Measurements from ENCODE around the gene PLCH1. TPM values are rescaled to one million over a fixed set of nuclear protein-coding genes. Genes with fewer than 3 reads are reported as not detected.
"Not testable (repeated sequence)": the region's sequence is repeated elsewhere in the genome, so short reads cannot be mapped to it uniquely, and the experiment has no call there.

PLCH1 gene
- total RNA-seq, 1 donor from 2014 or later = not detected

DNA sequence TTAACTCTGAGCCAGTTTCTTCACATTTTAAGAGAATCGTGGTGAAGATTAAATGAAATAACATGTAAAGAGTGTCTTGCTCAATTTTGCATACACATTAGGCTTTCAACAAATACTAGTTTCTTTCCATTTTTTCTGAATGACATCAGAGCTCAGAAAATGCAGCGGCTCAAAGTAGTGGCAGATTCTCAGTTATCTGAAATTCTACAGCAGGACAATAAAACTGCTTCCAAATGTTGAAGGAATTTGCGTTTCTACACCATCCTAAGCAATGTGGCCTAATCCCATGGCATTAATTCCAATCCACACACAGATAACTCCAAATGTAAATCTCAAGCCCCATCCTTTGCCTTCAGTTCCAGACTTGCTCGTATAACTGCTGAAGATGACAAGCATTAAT is 115.8 kb downstream of the PLCH1 start:
- Mint-ChIP-seq H3K9me3 (ENCODE audit: unreplicated experiment) (no peaks in the 10 kb centered on the region), H3K36me3 (ENCODE audit: unreplicated experiment) (no peaks in the 10 kb centered on the region), H3K27ac (ENCODE audit: unreplicated experiment) (no peak overlapping the region), H3K27me3 (ENCODE audit: unreplicated experiment) (peaks cover 2% of the 10 kb centered on the region), H3K4me3 (ENCODE audit: unreplicated experiment) (no peak overlapping the region), H3K4me1 (ENCODE audit: unreplicated experiment) (no peaks in the 10 kb centered on the region)
- TF ChIP-seq, protein P1, sequence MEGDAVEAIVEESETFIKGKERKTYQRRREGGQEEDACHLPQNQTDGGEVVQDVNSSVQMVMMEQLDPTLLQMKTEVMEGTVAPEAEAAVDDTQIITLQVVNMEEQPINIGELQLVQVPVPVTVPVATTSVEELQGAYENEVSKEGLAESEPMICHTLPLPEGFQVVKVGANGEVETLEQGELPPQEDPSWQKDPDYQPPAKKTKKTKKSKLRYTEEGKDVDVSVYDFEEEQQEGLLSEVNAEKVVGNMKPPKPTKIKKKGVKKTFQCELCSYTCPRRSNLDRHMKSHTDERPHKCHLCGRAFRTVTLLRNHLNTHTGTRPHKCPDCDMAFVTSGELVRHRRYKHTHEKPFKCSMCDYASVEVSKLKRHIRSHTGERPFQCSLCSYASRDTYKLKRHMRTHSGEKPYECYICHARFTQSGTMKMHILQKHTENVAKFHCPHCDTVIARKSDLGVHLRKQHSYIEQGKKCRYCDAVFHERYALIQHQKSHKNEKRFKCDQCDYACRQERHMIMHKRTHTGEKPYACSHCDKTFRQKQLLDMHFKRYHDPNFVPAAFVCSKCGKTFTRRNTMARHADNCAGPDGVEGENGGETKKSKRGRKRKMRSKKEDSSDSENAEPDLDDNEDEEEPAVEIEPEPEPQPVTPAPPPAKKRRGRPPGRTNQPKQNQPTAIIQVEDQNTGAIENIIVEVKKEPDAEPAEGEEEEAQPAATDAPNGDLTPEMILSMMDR (IDR thresholded peaks at IDR 0.05) = no peak
- no peak for DNase-seq (ENCODE audit: extremely low spot score, unreplicated experiment)

DNA sequence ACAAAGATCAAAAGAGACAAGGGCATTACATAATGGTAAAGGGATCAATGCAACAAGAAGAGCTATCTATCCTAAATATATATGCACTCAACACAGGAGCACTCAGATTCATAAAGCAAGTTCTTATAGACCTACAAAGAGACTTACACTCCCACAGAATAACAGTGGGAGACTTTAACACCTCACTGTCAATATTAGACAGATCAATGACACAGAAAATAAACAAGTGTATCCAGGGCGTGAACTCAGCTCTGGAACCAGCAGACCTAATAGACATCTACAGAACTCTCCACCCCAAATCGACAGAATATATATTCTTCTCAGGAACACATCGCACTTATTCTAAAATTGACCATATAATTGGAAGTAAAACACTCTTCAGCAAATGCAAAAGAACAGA is 122.2 kb downstream of the PLCH1 start:
- not testable (repeated sequence) for H3K27ac Mint-ChIP-seq (ENCODE audit: unreplicated experiment); H3K4me3 Mint-ChIP-seq (ENCODE audit: unreplicated experiment); DNase-seq (ENCODE audit: extremely low spot score, unreplicated experiment); H3K9me3 Mint-ChIP-seq (ENCODE audit: unreplicated experiment); H3K27me3 Mint-ChIP-seq (ENCODE audit: unreplicated experiment); H3K36me3 Mint-ChIP-seq (ENCODE audit: unreplicated experiment); H3K4me1 Mint-ChIP-seq (ENCODE audit: unreplicated experiment)

GRCh38 chr3:155620552-155620951 is 124.3 kb downstream of the PLCH1 start:
- H3K27me3 Mint-ChIP-seq (ENCODE audit: unreplicated experiment); H3K27ac Mint-ChIP-seq (ENCODE audit: unreplicated experiment); H3K4me1 Mint-ChIP-seq (ENCODE audit: unreplicated experiment); H3K9me3 Mint-ChIP-seq (ENCODE audit: unreplicated experiment); H3K4me3 Mint-ChIP-seq (ENCODE audit: unreplicated experiment); H3K36me3 Mint-ChIP-seq (ENCODE audit: unreplicated experiment); DNase-seq (ENCODE audit: extremely low spot score, unreplicated experiment): not testable (repeated sequence)

GRCh38 chr3:155619118-155619915 is 125.6 kb downstream of the PLCH1 start:
- DNase-seq (ENCODE audit: extremely low spot score, unreplicated experiment) = no peak
- Mint-ChIP-seq H3K27me3 (ENCODE audit: unreplicated experiment) (peaks cover 2% of the 10 kb centered on the region), H3K4me3 (ENCODE audit: unreplicated experiment) (no peak overlapping the region), H3K27ac (ENCODE audit: unreplicated experiment) (no peak overlapping the region), H3K9me3 (ENCODE audit: unreplicated experiment) (peaks cover 10% of the 10 kb centered on the region), H3K4me1 (ENCODE audit: unreplicated experiment) (no peaks in the 10 kb centered on the region), H3K36me3 (ENCODE audit: unreplicated experiment) (no peaks in the 10 kb centered on the region)
- TF ChIP-seq, protein P1 (IDR thresholded peaks at IDR 0.05) = no peak

DNA sequence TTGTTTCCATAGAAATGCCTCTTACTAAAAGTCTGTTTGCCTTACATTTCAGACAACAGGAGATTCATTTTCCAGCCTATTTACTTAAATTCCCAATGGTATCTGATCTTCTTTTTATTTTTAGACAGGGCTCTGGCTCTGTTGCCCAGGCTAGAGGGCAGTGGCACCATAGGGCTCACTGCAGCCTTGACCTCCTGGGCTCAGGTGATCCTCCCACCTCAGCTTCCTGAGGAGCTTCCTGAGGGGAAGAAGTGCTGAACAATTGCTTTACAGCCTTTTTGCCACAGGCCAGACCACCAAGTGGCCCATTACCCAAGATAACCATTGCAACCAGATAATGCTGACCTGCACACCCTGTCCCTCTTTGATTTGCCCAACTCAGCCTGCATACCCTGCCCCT is 126.3 kb downstream of the PLCH1 start:
- TF ChIP-seq, protein P1 (IDR thresholded peaks at IDR 0.05) = no peak
- Mint-ChIP-seq H3K27me3 (ENCODE audit: unreplicated experiment) (peaks cover 2% of the 10 kb centered on the region), H3K36me3 (ENCODE audit: unreplicated experiment) (no peaks in the 10 kb centered on the region), H3K27ac (ENCODE audit: unreplicated experiment) (no peak overlapping the region), H3K4me3 (ENCODE audit: unreplicated experiment) (no peak overlapping the region), H3K4me1 (ENCODE audit: unreplicated experiment) (no peaks in the 10 kb centered on the region), H3K9me3 (ENCODE audit: unreplicated experiment) (peaks cover 18% of the 10 kb centered on the region)
- no peak for DNase-seq (ENCODE audit: extremely low spot score, unreplicated experiment)

DNA sequence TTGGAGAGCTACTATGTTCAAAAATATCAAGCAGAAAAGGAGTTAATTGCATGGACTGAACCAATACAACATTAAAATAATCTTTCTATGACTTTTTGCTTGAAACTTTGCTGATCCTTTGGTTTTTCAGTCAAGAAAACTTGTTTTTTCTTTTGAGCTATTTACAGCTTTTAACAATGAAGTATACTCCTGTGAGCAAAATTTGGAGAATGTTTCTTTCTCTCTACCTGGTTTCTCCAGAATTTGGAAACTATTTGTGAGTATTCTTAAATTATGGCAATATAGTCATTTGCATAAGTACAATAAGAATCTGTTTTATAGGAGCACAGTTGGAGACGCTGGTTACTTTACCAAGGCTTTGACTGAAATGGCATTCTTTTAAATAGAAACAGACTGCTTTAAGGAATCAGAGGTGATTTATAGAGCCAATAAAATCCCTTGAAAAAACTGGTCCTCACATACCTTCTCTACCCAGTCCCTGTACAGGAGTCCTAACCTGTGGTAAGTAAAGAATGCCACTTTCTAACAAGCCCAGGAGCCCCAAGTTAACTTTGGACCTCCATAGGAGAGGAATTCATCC is 127.4 kb downstream of the PLCH1 start:
- peaks cover 23% of the 10 kb centered on the region for H3K9me3 Mint-ChIP-seq (ENCODE audit: unreplicated experiment)
- DNase-seq (ENCODE audit: extremely low spot score, unreplicated experiment) = no peak

GRCh38 chr3:155615141-155615540 is 129.7 kb downstream of the PLCH1 start:
- H3K9me3 Mint-ChIP-seq (ENCODE audit: unreplicated experiment) = peaks cover 27% of the 10 kb centered on the region
- H3K36me3 Mint-ChIP-seq (ENCODE audit: unreplicated experiment); H3K4me1 Mint-ChIP-seq (ENCODE audit: unreplicated experiment); H3K27ac Mint-ChIP-seq (ENCODE audit: unreplicated experiment); H3K27me3 Mint-ChIP-seq (ENCODE audit: unreplicated experiment); H3K4me3 Mint-ChIP-seq (ENCODE audit: unreplicated experiment); DNase-seq (ENCODE audit: extremely low spot score, unreplicated experiment): not testable (repeated sequence)

More for the DNA sequence above, 127.4 kb downstream of the PLCH1 start:
- H3K4me3 Mint-ChIP-seq (ENCODE audit: unreplicated experiment) = no peak overlapping the region
- TF ChIP-seq, protein P1 (IDR thresholded peaks at IDR 0.05) = no peak
- H3K27ac Mint-ChIP-seq (ENCODE audit: unreplicated experiment) = no peak overlapping the region
- H3K27me3 Mint-ChIP-seq (ENCODE audit: unreplicated experiment) = no peaks in the 10 kb centered on the region
- no peaks in the 10 kb centered on the region for H3K4me1 Mint-ChIP-seq (ENCODE audit: unreplicated experiment)
- H3K36me3 Mint-ChIP-seq (ENCODE audit: unreplicated experiment) = no peaks in the 10 kb centered on the region

- not testable (repeated sequence) for DNase-seq (ENCODE audit: extremely low spot score, unreplicated experiment); H3K4me1 Mint-ChIP-seq (ENCODE audit: unreplicated experiment); H3K4me3 Mint-ChIP-seq (ENCODE audit: unreplicated experiment); H3K27ac Mint-ChIP-seq (ENCODE audit: unreplicated experiment); H3K27me3 Mint-ChIP-seq (ENCODE audit: unreplicated experiment); H3K36me3 Mint-ChIP-seq (ENCODE audit: unreplicated experiment)
- H3K9me3 Mint-ChIP-seq (ENCODE audit: unreplicated experiment) = peaks cover 32% of the 10 kb centered on the region
Observed at GRCh38 chr3:155614410-155614809, 130.5 kb downstream of the PLCH1 start.

Measured in osteocyte (in vitro differentiated cells).